HUES6 (cell line): ENCODE measurements around the gene STRA8.
"Not testable (repeated sequence)": the region's sequence is repeated elsewhere in the genome, so short reads cannot be mapped to it uniquely, and the experiment has no call there.

Experiments
- H3K27ac ChIP-seq: 2 replicates; pipeline ENCODE4 v1.7.0; 2013; ENCODE audit warnings: low read depth, mild to moderate bottlenecking, low read length, inconsistent platforms
- H3K27me3 ChIP-seq: 2 replicates; pipeline ENCODE4 v1.6.1; 2013; ENCODE audit warnings: low read length; ENCODE audit not compliant: control insufficient read depth, insufficient read depth
- H3K36me3 ChIP-seq: 2 replicates; pipeline ENCODE4 v1.6.1; 2013; ENCODE audit warnings: low read length; ENCODE audit not compliant: control insufficient read depth, insufficient read depth
- H3K4me1 ChIP-seq: 2 replicates; pipeline ENCODE4 v1.6.1; 2013; ENCODE audit warnings: low read length; ENCODE audit not compliant: control insufficient read depth, insufficient read depth
- H3K4me3 ChIP-seq: 2 replicates; pipeline ENCODE4 v1.5.1; 2013; ENCODE audit warnings: low read depth, low read length
- H3K9ac ChIP-seq: one replicate; pipeline ENCODE4 v1.6.1; 2013; ENCODE audit warnings: mild to moderate bottlenecking, low read length
- H3K9me3 ChIP-seq: 2 replicates; pipeline ENCODE4 v1.6.1; 2013; ENCODE audit warnings: low read depth, low read length; ENCODE audit not compliant: control insufficient read depth, insufficient read depth

STRA8 gene

DNA sequence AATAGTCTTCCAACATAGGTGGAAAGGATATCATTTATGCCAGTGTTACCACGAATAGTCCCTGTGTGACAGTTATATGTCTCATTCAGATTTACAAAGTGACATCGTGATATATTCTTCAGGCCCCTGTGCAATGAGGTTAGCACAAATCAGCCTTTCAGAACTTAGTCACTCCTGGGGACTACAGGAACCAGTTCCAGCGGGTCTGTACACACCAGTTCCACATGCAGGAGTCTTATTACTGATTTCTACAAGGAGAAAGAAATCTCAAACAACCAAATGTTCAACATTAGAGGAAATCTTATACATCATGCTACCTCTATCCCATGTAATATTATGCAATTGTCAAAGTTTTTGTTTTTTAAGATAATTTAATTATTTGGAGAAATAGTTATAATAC lies 17.9 kb upstream of the STRA8 start:
- peaks cover 7% of the 10 kb centered on the region; the same call in 1 of the 2 replicates for H3K4me1 ChIP-seq
- peaks cover 4% of the 10 kb centered on the region for H3K9me3 ChIP-seq
- H3K36me3 ChIP-seq, result no peaks in the 10 kb centered on the region
- H3K27ac ChIP-seq, result no peak overlapping the region
- peaks cover 4% of the 10 kb centered on the region for H3K27me3 ChIP-seq
- no peak overlapping the region for H3K9ac ChIP-seq
- H3K4me3 ChIP-seq, result no peak overlapping the region

DNA sequence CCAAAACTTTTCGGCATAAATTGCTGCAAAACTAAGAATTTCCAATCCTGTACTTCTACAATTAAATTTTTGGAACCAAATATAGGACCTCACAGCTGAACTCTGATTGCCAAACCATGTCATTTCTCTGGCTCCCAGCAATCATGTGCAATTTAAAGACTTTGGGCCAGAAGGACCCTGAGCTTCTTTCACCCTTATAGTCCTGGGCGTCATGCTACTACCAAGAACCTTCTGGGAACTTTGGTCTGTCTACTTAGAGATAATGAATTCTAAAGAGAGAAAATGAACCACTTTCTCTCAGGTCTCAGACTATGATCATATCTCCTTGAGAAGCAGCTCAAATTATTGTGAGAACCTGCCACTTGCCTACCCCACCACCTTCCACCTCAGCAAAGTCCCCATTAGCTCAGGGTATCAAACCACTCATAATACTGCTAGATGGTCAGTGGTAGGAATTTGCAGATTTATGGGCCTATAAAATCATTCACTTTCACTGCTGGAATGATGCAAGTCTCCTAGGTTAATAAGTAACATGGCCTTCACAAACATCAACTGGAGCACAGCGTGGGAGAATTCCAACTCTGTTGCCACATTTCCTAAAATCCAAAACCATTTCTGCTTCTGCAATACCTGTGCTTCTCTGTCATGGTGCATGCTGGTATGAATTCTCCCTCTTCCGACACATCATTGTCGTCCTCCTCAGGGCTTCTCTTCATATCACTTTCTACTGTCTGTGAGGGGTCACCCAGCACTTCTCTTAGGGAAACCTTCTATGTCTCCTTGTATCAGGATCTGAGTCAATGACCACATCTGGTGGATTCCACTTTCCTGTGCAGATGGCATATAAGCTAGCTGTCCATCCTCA lies 15.8 kb upstream of the STRA8 start:
- Histone ChIP-seq H3K27ac (no peak overlapping the region), H3K9me3 (peaks cover 4% of the 10 kb centered on the region)

DNA sequence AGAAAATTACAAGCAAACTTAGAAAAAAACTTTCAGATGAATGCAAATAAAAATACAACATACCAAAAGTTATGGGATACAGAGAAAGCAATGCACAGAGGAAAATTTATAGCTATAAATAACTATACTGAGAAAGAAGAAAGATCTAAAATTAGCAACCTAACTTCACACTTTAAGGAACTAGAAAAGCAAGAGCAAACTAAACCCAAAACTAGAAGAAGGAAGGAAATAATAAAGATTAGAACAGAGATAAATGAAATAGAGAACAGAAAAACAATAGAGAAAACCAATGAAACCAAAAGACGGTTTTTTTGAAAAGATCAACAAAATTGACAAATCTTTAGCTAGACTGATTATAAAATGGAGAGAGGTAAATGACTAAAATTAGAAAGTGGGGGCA lies 9.6 kb upstream of the STRA8 start:
- Histone ChIP-seq H3K36me3 (no peaks in the 10 kb centered on the region), H3K4me1 (no peaks in the 10 kb centered on the region; the same call in 1 of the 2 replicates), H3K9ac (no peak overlapping the region), H3K4me3 (no peak overlapping the region), H3K27ac (no peak overlapping the region), H3K27me3 (no peaks in the 10 kb centered on the region), H3K9me3 (peaks cover 4% of the 10 kb centered on the region)

More for the DNA sequence above, 15.8 kb upstream of the STRA8 start:
- no peak overlapping the region for H3K9ac ChIP-seq
- H3K4me1 ChIP-seq, result peaks cover 5% of the 10 kb centered on the region
- no peaks in the 10 kb centered on the region for H3K36me3 ChIP-seq
- no peaks in the 10 kb centered on the region for H3K27me3 ChIP-seq
- no peak overlapping the region for H3K4me3 ChIP-seq

DNA sequence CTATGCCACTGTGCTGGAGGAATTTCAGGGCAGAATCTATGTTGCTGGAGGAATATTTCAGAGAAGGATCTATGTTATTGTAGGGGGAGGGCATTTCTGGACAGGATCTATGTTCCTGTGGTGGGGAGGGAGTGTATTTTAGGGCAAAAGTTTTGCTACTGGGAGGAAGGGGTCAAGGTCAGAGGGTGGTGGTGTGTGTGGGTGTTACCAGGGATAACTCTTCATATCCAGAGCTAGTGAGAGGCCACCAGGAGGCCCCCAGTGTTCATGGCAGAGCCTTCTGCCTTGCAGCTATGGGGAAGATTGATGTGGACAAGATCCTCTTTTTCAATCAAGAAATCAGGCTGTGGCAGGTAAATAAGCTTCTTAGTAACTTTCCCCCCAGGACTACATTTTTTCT lies 2.0 kb upstream of the STRA8 start:
- no peaks in the 10 kb centered on the region for H3K4me1 ChIP-seq
- no peaks in the 10 kb centered on the region for H3K27me3 ChIP-seq
- H3K9me3 ChIP-seq, result no peaks in the 10 kb centered on the region
- H3K36me3 ChIP-seq, result no peaks in the 10 kb centered on the region
- no peak overlapping the region for H3K9ac ChIP-seq
- no peak overlapping the region for H3K27ac ChIP-seq
- no peak overlapping the region for H3K4me3 ChIP-seq

DNA sequence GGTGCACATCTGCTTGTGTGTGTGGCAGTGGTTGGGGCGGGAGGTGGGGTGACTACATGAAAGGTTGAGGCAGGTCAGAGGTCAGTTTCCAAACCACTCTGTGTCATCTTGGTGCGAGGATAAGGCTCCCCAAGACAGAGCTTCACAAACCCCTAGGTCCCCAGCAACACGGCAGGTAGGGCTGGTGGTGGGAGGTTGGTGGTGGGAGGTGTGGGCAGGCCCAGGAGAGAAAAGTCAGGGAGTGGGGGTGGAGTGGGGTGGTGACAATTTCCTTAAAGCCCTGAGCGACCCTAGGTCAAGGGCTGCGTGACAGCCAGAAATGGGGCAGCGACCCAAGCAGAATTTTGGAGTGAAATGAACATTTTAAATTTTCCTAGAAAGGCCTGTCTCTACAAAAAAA lies 1.6 kb upstream of the STRA8 start:
- Histone ChIP-seq H3K36me3 (no peaks in the 10 kb centered on the region), H3K27me3 (no peaks in the 10 kb centered on the region), H3K4me1 (no peaks in the 10 kb centered on the region), H3K9me3 (no peaks in the 10 kb centered on the region), H3K27ac (no peak overlapping the region), H3K4me3 (no peak overlapping the region), H3K9ac (no peak overlapping the region)

DNA sequence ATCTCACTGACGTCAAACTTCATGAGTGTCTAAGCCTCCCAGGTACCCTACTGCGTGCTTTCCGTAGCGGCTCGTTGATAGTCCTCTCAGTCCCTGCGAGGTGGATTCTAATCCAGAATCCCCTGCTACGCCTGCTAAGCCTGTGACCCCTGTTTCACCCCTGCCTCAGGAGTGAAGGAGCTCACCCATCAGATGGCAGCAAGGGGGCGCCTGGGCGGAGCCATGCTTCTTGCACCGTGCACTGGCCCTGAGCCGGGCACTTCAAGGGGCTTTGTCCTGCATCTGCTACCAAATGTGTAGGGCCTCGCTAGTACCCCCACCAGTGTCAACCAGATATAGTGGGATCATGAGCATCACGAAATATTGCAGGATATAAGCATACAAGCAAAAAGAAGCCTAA lies 918 bp upstream of the STRA8 start:
- Histone ChIP-seq H3K9me3 (no peaks in the 10 kb centered on the region), H3K9ac (no peak overlapping the region), H3K4me1 (no peaks in the 10 kb centered on the region), H3K36me3 (no peaks in the 10 kb centered on the region), H3K27me3 (no peaks in the 10 kb centered on the region), H3K4me3 (no peak overlapping the region), H3K27ac (no peak overlapping the region)

DNA sequence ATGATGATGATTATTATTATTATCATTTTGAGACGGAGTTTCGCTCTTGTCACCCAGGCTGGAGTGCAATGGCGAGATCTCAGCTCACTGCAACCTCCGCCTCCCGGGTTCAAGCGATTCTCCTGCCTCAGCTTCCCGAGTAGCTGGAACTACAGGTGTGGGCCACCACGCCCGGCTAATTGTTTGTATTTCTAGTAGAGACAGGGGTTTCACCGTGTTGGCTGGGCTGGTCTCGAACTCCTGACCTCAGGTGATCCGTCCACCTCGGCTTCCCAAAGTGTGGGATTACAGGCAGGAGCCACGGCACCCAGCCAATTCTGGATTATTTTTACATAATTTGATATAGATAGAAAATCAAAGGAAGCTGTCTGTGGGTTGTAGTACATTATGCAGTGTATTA lies 457 bp downstream of the STRA8 start:
- not testable (repeated sequence) for H3K9me3 ChIP-seq, H3K9ac ChIP-seq, H3K4me1 ChIP-seq, H3K27ac ChIP-seq, H3K27me3 ChIP-seq, H3K36me3 ChIP-seq, H3K4me3 ChIP-seq

DNA sequence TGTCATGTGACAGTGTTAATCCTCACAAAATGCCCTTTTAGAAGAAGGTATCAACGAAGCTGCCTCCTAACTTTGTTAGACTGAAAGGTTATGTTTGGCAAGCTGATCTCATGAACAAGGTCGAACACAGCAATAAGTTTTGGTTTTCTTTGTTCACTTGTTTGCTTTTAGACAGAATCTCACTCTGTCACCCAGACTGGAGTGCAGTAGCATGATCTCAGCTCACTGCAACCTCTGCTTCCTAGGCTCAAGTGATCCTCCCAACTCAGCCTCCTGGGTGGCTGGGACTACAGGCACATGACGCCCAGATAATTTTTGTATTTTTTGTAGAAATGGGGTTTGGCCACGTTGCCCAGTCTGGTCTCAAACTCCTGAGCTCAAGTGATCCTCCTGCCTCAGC lies 1.1 kb downstream of the STRA8 start:
- H3K36me3 ChIP-seq, result no peaks in the 10 kb centered on the region
- peaks cover 5% of the 10 kb centered on the region; the same call in 1 of the 2 replicates for H3K4me1 ChIP-seq
- H3K9me3 ChIP-seq, result no peaks in the 10 kb centered on the region
- H3K4me3 ChIP-seq, result no peak overlapping the region
- H3K27me3 ChIP-seq, result no peaks in the 10 kb centered on the region
- H3K27ac ChIP-seq, result no peak overlapping the region
- no peak overlapping the region for H3K9ac ChIP-seq

DNA sequence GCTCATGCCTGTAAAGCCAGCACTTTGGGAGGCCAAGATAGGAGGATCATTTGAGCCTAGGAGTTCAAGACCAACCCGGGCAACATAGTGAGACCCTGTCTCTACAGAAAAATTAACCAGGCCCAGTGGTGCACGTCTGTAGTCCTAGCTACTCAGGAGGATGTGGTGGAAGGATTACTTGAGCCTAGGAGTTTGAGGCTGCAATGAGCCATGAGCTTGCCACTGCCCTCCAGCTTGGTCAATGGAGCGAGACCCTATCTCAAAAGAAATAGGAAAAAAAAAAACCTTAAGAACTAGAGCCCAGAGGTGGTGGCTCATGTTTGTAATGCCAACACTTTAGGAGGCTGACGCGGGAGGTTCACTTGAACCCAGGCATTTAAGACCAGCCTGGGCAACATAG lies 2.2 kb downstream of the STRA8 start:
- H3K9me3 ChIP-seq, result no peaks in the 10 kb centered on the region
- H3K27me3 ChIP-seq, result no peaks in the 10 kb centered on the region
- no peak overlapping the region for H3K9ac ChIP-seq
- no peaks in the 10 kb centered on the region for H3K36me3 ChIP-seq
- H3K4me1 ChIP-seq, result peaks cover 5% of the 10 kb centered on the region; the same call in 1 of the 2 replicates
- no peak overlapping the region for H3K4me3 ChIP-seq
- no peak overlapping the region for H3K27ac ChIP-seq

DNA sequence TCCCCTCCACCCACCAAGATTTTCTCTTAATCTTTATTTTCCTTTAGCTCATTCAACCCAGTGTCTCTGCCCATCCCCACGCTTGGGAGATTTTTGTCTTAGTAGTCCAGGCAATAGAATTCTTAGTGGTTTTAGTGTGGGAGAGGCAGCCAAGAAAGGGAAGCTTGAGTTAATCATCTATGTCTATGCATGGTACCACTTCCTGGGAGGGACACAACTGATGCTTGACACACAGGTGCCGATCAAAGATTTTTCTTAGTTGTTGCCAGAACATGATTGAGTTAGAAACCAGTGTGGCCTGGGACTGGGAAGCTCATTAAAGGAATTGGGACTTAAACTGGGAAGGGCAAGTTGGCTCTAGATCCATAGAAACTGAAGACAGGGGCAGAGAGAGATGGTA lies 3.1 kb downstream of the STRA8 start:
- no peaks in the 10 kb centered on the region for H3K27me3 ChIP-seq
- H3K9me3 ChIP-seq, result no peaks in the 10 kb centered on the region

DNA sequence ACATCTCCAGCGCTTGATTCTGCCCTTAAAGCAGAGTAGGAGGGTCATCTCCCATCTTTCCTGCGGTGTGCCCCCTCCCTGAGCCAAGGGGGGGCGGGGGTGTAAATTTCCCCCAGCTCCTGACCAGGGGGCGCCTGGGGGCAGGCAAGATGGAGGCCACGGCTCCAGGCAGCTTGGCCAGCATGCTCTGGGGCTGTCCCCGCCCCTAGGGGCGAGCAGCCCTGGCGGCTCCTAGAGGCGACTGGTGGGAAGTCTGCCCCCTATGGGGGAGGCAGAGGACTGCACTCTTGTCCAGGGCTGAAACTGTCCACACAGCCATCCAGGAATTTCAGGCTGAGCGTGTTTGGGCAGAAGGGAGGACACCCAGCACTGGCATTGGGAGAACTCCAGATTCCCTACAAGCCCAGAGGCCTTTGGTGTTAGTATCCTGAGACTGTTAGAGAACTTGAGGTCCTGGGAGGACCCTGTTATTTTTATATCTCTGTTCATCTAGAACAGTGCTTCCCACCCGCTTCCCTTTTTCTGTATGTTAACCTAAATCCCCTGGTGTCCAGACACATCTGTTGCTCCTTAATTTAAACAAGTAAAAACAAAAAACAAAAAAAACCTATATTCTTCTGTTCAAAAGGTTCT lies 4.6 kb downstream of the STRA8 start:
- Histone ChIP-seq H3K9ac (no peak overlapping the region), H3K27me3 (no peaks in the 10 kb centered on the region), H3K27ac (no peak overlapping the region), H3K4me3 (no peak overlapping the region), H3K9me3 (no peaks in the 10 kb centered on the region), H3K36me3 (no peaks in the 10 kb centered on the region), H3K4me1 (peaks cover 5% of the 10 kb centered on the region; the same call in 1 of the 2 replicates)

More for the DNA sequence above, 3.1 kb downstream of the STRA8 start:
- Histone ChIP-seq H3K36me3 (no peaks in the 10 kb centered on the region), H3K4me3 (no peak overlapping the region), H3K27ac (no peak overlapping the region), H3K4me1 (peaks cover 5% of the 10 kb centered on the region; the same call in 1 of the 2 replicates), H3K9ac (no peak overlapping the region)
